ENCODE results near the gene PRSS22. TPM values are rescaled to one million over a fixed set of nuclear protein-coding genes. Genes with fewer than 3 reads are reported as not detected.

The PRSS22 gene
- total RNA-seq, 1 donor from 2014 or later: not detected

DNA sequence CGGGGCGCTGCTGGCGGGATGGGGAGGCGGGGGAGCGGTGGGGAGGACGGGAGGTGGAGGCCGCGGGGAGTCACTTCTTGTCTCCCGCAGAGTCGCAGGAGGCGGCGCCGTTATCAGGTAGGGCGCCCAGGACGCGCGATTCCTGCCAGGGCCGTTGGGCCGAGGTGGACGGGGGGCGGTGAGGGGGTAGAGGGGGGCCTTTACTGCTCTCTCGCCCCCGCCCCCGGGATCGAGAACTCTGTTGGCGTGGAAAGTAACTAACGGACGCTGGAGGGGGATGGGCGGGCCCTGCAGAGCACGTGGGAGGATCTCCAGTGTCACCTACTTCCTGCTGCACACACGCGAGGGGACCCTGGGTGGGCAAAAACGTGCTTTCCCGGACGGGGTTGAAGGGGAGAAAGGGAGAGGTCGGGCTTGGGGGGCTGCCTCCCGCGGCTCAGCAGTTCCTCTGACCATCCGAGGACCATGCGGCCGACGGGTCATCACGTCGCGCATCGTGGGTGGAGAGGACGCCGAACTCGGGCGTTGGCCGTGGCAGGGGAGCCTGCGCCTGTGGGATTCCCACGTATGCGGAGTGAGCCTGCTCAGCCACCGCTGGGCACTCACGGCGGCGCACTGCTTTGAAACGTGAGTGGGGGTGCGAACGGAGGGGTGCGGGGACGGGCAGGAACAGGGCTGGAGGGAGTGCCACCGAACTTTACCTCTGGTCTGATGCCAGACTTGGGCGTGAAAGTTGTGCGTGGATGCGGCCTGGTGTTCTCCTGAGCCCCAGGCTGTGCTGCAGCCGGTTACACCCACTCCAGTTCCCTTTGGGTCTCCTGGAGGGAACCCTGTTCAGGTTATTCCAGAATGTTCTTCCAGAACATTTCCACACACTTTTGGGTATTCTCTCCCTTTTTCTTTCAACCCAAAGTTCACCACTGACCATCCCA, 40.4 kb downstream of the PRSS22 start:
- intact Hi-C loops (cut with micrococcal nuclease): no loop called here

- intact Hi-C loops (cut with micrococcal nuclease): no loop called here
These were observed 41.1 kb downstream of the PRSS22 start, which contains the start of gene PRSS21 for GRCh38 chr16:2816751-2817339. TSS of gene PRSS21 (plus strand) at chr16:2817237. CDS start at chr16:2817269, 32 bp downstream.

- intact Hi-C loops (cut with micrococcal nuclease): no loop called here
These were observed 42.6 kb downstream of the PRSS22 start for GRCh38 chr16:2815299-2815771.

GRCh38 chr16:2814551-2815298, 43.2 kb downstream of the PRSS22 start:
- intact Hi-C loops (cut with micrococcal nuclease): no loop called here

GRCh38 chr16:2813771-2814221, 44.2 kb downstream of the PRSS22 start:
- intact Hi-C loops (cut with micrococcal nuclease): no loop called here

DNA sequence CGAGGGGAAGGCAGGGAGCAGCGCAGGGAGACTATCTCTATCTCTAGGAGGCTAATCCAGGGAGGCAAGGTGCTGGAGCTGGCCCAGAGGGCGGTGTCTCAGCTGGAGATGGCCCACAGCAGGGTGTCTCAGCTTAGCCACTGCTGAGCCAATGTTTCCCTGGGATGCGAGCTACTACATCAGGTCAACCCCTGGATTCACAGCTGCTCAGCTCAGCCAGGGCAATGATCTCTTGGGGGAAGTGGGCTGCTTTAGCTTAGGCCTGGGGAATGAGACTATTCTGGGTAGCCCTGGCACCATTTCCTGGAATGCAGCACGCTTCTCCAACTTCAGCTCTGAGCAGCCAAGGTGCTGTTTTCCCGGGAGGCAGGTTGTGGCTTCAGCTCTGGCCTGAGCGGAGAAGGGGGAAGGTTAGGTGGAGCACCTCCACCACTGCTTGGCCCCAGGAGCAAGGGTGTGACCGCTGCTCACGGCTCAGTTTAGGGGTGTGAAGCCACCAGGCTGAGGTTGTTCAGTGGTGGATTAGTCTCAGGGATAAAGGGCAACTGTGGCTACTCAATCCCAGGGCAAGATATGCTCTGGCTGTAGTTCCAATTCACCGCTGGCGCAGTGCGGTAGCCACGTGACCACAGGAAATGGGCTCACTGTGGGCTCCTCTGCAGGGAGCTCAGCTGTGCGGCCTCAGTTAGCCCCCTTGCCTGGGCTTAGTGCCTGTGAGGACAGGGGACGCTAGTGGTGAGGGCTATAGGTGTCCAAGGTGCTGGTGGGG, 46.1 kb downstream of the PRSS22 start:
- intact Hi-C loops (cut with micrococcal nuclease): no loop called here

DNA sequence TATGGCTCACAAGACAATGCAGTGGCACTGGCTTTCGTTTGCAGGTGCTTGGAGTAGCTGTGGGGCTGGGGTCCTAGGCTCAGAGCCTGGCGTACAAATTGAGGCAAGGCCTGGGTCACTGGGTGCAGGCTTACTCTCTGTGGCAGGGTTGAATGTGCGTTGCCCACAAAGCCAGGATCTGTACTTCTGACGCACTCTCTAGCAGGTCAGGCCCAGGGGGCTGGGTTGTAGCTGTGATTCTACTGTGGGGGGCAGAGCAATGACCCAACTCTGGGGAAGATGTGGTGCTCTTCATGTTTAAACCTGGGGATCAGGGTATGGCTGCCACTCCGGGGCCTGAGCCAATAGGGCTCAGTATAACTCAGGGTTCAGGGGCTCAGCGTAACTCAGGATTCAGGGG, 47.3 kb downstream of the PRSS22 start:
- intact Hi-C loops (cut with micrococcal nuclease): no loop called here

GRCh38 chr16:2809149-2809760, 48.7 kb downstream of the PRSS22 start:
- intact Hi-C loops (cut with micrococcal nuclease): no loop called here

- intact Hi-C loops (cut with micrococcal nuclease): no loop called here
These were observed 49.8 kb downstream of the PRSS22 start for GRCh38 chr16:2808181-2808580.

DNA sequence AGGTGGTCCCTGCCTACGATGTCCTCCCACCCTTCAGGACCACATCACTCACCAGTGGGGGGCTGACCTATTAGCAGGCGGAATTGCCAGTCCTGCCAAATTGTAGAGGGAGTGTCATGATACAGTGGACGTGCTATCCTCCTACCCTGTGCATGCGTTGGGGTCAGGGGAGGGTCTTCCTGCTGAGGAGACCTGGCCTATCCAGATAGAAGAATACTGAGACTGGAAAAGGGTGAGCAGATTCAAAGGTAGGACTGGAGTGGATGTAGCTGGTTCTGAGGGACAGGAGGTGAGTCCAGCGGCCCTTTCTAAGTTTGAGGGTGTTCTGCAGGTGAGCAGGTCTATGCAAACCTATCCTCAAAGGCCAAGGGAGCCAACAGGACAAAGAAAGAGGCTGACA, 51.7 kb downstream of the PRSS22 start:
- intact Hi-C loops (cut with micrococcal nuclease): no loop called here

DNA sequence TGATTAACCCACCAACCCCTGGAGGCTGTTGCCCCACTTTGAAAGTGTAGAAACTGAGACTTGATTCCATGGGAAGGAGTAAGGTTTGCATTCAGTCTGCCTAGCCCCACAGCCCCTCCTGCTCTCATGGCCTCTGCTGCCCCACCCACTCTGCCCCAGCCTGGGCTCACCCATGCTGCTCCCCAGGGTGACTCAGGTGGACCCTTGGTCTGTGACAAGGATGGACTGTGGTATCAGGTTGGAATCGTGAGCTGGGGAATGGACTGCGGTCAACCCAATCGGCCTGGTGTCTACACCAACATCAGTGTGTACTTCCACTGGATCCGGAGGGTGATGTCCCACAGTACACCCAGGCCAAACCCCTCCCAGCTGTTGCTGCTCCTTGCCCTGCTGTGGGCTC, 53.2 kb downstream of the PRSS22 start:
- intact Hi-C loops (cut with micrococcal nuclease): no loop called here

DNA sequence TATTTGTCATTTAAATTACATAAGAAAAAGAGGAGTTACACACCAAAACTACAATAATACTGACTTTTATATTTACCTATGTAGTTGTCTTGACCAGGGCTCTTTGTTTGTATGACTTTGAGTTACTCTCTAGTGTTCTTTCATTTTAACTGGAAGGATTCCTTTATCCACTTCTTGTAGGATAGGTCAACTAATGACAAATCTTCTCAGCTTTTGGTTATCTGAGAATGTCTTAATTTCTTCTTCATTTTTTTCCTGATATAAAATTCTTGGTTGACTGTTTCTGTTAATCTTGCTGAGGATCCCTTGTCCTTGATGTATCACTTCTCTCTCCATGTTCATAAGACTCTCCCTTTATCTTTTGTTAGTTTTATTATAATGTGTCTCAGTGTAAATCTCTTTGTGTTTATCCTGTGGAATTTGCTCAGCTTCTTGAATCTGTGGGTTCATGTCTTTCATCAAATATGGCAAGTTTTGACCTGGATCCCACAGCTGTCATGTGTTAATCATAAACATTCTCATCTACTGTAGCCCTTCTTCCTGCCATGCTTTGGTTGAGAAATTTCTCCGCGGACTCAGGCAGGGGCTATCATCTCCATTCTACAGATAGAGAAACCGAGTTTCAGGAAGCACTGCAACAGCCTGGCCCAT, 54.3 kb downstream of the PRSS22 start:
- intact Hi-C loops (cut with micrococcal nuclease): no loop called here

Other genes with a start within 250 kb of the PRSS22 start
- 33.9 and 37.2 TPM in 2 replicates for gene KCTD5, start 175.6 kb downstream of the PRSS22 start, total RNA-seq
- gene PRSS27, start 137.9 kb downstream of the PRSS22 start, total RNA-seq: 1.0 and 1.2 TPM in 2 replicates
- gene SRRM2, start 105.5 kb downstream of the PRSS22 start, total RNA-seq: 559 and 595 TPM in 2 replicates
- gene ELOB, start 80.9 kb downstream of the PRSS22 start, total RNA-seq: 232 TPM in 2 replicates
- not detected in 2 replicates for gene PRSS33, start 70.6 kb downstream of the PRSS22 start, total RNA-seq
- gene PRSS41, start 59.7 kb downstream of the PRSS22 start, total RNA-seq: not detected in 2 replicates
- 5.7 and 6.6 TPM in 2 replicates for gene PRSS21, start 40.9 kb downstream of the PRSS22 start, total RNA-seq
- 6.5 and 8.0 TPM in 2 replicates for gene ZG16B, start 27.9 kb downstream of the PRSS22 start, total RNA-seq
- gene FLYWCH2, start 25.0 kb upstream of the PRSS22 start, total RNA-seq: 20.0 and 23.6 TPM in 2 replicates
- 61.6 and 67.3 TPM in 2 replicates for gene FLYWCH1, start 53.8 kb upstream of the PRSS22 start, total RNA-seq
- not detected in 2 replicates for gene KREMEN2, start 106.1 kb upstream of the PRSS22 start, total RNA-seq
- gene PAQR4, start 111.2 kb upstream of the PRSS22 start, total RNA-seq: 43.0 and 49.9 TPM in 2 replicates
- 124 and 125 TPM in 2 replicates for gene PKMYT1, start 122.3 kb upstream of the PRSS22 start, total RNA-seq
- gene CLDN9, start 154.8 kb upstream of the PRSS22 start, total RNA-seq: 0.43 and 0.77 TPM in 2 replicates
- gene CLDN6, start 160.0 kb upstream of the PRSS22 start, total RNA-seq: not detected in 2 replicates
- 4.8 and 5.7 TPM in 2 replicates for gene TNFRSF12A, start 162.2 kb upstream of the PRSS22 start, total RNA-seq
- 29.2 and 31.2 TPM in 2 replicates for gene HCFC1R1, start 165.8 kb upstream of the PRSS22 start, total RNA-seq
- 64.3 and 65.9 TPM in 2 replicates for gene THOC6, start 165.9 kb upstream of the PRSS22 start, total RNA-seq
- 0.20 and 0.23 TPM in 2 replicates for gene BICDL2, start 178.8 kb upstream of the PRSS22 start, total RNA-seq
- 71.1 and 75.1 TPM in 2 replicates for gene MMP25, start 188.4 kb upstream of the PRSS22 start, total RNA-seq
- gene IL32, start 207.5 kb upstream of the PRSS22 start, total RNA-seq: 3,664 and 3,681 TPM in 2 replicates
- gene ZSCAN10, start 241.1 kb upstream of the PRSS22 start, total RNA-seq: 0.11 and 0.30 TPM in 2 replicates

All from T-helper 2 cell treated with Interferon-gamma antibody and Interleukin-4, amounts not matched to agents 100 ng/mL and 5 ng/mL, for 36 hours (primary cell).